NOMO-1 (cell line): ENCODE results near the gene REEP5.
A peak's percentile ranks its signal among the peaks of the same experiment; 100 is the strongest.
"Not testable (repeated sequence)": the region's sequence is repeated elsewhere in the genome, so short reads cannot be mapped to it uniquely, and the experiment has no call there.

Experiments used
- DNase-seq, 2 experiments: peaks; one replicate each; lab custom pipeline; 2025; ENCODE audit not compliant: unreplicated experiment in 2 of 2; lab: John Stamatoyannopoulos, UW

REEP5 gene

DNA sequence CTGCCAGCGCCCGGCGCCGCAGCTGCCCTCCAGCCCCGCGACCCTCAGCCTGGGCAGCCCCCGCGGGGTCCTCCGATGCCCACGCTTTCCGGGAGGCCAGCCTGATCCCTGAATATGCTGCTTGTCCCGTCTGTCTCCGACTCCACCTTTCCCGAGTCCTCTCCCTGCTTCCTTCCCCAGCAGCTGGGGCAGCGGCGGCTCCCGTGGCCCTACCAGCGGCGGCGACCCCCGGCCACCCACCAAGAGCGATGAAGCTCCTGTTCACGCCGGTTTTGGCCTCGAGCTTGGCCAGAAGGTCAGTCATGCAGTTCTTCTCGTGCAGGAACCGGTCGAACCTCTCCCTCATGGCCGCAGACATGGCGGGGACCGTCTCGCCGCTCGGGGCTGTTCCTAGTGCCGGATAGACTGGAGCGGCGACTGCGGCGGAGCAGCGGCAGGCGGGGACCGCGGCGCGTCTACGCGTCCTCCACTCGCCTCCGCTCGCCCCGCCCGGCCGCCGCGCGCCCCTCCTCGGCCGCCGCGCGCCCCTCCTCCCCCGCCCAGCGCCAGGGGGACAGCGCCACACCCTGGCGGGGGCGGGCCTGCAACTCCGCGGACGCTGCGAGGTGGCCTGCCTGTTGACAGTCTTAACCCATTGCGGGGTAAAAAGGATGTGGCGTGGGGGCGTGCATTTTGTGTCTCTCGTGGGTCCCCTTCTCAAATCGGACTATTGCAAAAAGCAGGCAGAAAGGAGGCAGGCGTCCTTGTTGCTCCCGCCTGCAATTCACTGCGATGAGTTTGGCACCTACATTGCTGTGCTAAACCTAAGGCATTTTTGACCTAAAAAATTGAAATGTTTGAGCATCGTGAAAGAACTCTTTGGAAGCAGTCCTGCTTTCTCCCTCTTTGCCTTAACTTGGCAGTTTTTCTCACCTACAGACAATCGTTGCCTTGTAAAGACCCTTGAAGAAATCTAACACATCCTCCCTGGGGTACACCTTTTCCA, at the start of gene REEP5:
REEP5 (minus strand) TSS at position 395 of the 985 bp plus-strand sequence; CDS start at position 358, 37 bp downstream.
- DNase-seq, result peak; percentile 86 to 91

DNA sequence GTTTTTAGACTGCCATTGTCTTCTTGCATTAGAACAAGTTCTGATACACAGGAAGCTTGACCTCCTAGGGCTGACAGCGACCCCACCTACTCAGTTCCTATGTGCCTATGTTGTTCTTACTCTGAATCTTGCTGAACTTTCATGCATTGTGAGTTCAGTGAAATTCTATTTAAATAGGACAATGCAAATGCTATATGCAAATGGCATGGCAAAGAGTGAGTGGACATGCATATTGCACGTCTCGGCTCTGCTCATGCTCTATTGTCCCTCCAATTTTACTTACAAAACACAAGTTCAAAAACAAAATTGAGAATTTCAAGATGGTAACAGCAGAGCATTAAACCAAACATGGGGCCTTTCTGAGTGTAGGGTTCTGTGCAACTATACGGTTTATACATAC, 49.2 kb upstream of the REEP5 start:
- DNase-seq, result no peak

- DNase-seq, result no peak
These were observed 46.5 kb upstream of the REEP5 start for GRCh38 chr5:112968411-112969106.

DNA sequence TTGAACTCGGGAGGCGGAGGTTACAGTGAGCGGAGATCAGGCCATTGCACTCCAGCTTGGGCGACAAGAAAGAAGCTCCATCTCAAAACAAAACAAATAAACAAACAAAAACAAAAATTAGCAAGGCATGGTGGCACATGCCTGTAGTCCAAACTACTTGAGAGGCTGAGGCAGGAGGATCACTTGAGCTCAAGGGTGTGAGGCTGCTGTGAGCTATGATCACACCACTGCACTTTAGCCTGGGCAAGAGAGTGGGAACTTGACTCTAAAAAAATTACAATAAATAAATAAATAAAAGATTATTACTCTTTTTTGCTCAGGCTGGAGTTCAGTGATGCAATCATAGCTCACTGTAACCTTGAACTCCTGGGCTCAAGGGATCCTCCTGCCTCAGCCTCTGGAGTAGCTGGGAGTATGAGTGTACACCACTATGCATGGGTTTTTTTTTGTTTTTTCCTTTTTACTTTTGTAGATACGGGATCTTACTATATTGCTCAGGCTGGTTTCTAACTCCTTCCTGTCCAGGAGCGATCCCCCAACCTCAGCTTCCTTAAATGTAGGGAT, 45.6 kb upstream of the REEP5 start:
- no peak for DNase-seq

- no peak for DNase-seq
These were observed 43.8 kb upstream of the REEP5 start for GRCh38 chr5:112965733-112966306.

GRCh38 chr5:112963374-112963733, 41.3 kb upstream of the REEP5 start:
- DNase-seq, result not testable (repeated sequence)

- no peak for DNase-seq
These were observed 39.0 kb upstream of the REEP5 start for GRCh38 chr5:112960863-112961504.

DNA sequence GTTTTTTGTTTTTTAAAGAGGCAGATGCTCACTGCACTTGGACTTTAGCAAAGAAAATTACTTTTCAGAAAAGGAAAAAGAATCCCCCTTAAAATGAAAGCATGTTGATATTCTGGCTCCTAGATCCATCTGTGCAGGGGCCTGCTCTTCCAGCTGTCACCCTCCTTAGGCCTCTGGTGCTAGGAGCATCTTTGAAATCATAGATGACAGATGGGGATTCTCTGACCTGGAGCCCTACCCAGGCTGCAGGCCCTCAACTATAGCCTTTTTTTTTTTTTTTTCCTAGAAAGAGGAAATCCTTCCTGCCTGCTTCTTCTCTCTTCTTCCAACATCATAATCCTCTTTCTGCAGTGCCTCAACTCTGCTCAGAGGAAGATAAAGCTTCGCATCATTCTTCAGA, 38.3 kb upstream of the REEP5 start:
- DNase-seq, result no peak

DNA sequence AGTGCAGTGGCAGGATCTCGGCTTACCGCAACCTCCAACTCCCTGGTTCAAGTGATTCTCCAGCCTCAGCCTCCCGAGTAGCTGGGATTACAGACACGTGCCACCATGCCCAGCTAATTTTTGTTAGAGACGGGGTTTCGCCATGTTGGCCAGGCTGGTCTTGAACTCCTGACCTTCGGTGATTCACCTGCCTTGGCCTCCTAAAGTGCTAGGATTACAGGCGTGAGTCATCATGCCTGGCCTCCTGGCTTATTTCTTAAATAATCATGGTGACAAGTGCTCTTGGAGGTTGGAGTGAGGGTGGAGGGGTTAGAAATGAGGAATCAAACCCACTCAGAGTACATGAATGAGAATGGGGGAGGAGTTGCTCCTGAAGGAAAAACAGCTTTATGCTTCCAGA, 37.8 kb upstream of the REEP5 start:
- not testable (repeated sequence) for DNase-seq

- peak in 1 of 2 experiments; percentile 14 for DNase-seq
These were observed 36.4 kb upstream of the REEP5 start for GRCh38 chr5:112958093-112959088.

GRCh38 chr5:112957036-112957808, 35.2 kb upstream of the REEP5 start:
- DNase-seq, result no peak

DNA sequence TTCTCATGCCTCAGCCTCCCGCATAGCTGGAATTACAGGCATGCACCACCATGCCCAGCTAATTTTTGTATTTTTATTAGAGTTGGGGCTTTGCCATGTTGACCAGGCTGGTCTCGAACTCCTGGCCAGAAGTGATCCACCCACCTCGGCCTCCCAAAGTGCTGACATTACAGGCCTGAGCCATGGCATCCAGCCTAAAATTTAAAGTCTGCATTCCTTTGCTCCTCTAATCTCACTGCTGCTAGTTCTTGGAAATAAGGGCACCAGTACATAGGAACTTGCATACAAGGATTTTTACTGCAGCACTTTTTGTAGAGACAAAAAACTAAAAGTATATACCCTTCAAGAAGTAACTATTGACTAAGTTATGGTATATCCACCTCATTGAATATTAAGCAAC, 34.6 kb upstream of the REEP5 start:
- DNase-seq, result no peak

DNA sequence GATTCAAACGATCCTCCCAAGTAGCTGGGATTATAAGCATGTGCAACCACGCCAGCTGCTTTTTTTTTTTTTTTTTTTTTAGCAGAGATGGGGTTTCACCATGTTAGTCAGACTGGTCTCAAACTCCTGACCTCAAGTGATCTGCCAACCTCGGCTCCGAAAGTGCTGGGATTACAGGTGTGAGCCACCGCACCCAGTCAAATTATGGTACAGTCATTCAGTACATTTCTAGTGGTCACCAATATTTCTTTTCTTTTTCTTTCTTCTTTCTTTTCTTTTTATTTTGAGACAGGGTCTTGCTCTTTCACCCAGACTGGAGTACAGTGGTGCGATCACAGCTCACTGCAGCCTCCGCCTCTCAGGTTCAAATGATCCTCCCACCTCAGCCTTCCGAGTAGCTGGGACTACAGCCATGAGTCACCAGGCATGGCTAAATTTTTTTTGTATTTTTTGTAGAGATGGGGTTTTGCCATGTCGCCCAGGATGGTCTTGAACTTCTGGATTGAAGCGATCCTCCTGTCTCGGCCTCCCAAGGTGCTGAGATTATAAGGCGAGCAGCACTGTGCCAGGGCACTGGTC, 29.2 kb upstream of the REEP5 start:
- DNase-seq, result no peak

DNA sequence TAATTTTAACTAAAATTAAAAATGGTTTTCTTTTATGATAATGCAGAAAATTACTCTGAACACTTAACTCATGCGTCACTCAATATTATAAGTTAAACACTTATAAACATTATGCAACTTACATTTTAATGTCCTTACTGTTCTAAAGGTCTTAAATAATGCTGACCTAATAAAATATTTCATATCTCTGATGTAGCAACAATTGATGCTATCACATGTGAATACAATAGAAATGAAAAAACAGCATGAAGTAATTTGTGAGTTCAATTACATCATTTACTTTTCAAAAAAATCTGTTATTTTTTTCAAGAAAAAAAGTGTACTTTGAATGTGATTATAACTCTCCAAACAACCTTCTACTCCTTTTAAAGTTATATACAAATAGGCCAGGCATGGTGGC, 26.4 kb upstream of the REEP5 start:
- no peak for DNase-seq

- DNase-seq, result no peak
These were observed 18.6 kb upstream of the REEP5 start for GRCh38 chr5:112940670-112941069.

- no peak for DNase-seq
These were observed 16.3 kb upstream of the REEP5 start for GRCh38 chr5:112938286-112938685.

GRCh38 chr5:112935675-112936074, 13.6 kb upstream of the REEP5 start:
- DNase-seq, result no peak

DNA sequence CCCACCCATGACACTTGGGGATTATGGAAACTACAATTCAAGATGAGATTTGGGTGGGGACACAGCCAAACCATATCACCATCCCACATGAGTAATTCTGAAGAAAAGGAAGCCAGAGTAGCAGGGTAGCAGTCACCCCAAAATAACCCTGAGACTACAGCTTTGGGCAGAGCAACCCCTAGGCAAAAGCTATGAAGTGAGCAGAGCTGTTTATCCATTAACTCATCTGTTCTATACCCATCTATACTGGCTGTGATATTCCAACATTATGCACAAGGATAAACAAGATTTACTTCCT, 12.3 kb upstream of the REEP5 start:
- DNase-seq, result no peak
